Cortex of kidney (tissue), 1 donor: ENCODE results near the gene DYNLL1.
"Not testable (repeated sequence)": the region's sequence is repeated elsewhere in the genome, so short reads cannot be mapped to it uniquely, and the experiment has no call there.

Experiments
- DNase-seq: peaks from one replicate; lab custom pipeline; 2025; lab: John Stamatoyannopoulos, UW

DYNLL1 gene

DNA sequence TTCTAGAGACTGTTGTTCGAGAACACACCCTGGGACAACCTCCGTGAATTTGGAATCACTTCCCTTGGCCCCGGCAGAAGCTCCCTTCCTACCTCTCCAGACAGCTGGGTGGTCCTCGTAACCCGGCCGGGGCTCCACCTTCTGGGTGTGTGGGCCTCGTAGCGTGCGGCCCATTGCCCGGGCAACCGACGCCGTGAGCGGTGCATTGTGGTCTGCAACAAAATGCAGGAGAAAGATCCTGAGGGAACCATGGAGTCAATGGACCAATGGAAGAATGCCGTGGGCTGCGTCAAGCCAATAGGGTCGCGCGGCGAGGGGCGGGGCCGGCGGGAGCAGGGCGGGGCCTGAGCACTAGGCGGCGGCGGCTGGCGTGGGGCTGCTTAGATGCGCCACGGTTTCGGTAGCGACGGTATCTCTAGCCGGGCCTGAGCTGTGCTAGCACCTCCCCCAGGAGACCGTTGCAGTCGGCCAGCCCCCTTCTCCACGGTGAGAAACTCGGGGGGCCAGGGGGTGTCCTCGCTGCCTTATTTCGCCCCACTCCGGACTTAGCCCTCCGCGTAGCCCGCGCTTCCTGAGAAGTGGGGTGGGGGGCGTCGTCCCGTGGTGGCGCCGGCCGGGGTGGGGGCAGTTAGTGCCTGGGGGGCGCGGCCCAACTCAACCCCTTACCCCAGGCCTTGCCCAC, at the start of gene DYNLL1:
Gene DYNLL1, plus strand, starts transcription at position 383 of the 682 bp plus-strand sequence. CDS start 309 bp downstream, outside the sequence.
- peak; percentile 55 for DNase-seq

DNA sequence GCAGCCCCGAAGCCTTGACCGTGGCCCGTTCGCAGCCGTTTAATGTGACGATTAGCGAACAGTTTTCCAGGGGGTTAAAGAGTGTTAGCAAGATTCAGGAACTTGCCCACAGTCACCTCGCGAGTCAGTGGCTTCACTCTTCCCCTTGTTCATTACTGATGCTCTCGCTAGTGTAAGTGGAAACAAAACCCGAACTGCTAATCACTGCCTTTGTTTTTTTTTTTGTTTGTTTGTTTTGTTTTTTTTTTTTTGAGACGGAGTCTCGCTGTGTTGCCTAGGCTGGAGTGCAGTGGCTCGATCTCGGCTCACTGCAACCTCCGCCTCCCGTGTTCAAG, 49.1 kb upstream of the DYNLL1 start:
- DNase-seq, result not testable (repeated sequence)

GRCh38 chr12:120447992-120448391, 47.9 kb upstream of the DYNLL1 start:
- no peak for DNase-seq

DNA sequence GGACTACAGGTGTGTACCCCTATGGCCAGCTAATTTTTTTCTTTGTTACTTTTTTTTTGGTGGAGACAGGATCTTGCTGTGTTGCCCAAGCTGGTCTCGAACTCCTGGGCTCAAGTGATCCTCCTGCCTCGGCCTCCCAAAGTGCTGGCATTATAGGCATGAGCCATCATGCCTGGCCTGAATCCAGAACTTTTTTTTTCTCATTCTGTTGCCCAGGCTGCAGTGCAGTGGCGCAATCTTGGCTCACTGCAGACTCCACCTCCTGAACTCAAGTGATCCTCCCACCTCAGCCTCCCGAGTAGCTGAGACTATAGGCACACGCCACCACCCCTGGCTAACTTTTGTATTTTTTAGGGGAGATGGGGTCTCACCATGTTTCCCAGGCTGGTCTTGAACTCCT, 43.4 kb upstream of the DYNLL1 start:
- DNase-seq, result not testable (repeated sequence)

DNA sequence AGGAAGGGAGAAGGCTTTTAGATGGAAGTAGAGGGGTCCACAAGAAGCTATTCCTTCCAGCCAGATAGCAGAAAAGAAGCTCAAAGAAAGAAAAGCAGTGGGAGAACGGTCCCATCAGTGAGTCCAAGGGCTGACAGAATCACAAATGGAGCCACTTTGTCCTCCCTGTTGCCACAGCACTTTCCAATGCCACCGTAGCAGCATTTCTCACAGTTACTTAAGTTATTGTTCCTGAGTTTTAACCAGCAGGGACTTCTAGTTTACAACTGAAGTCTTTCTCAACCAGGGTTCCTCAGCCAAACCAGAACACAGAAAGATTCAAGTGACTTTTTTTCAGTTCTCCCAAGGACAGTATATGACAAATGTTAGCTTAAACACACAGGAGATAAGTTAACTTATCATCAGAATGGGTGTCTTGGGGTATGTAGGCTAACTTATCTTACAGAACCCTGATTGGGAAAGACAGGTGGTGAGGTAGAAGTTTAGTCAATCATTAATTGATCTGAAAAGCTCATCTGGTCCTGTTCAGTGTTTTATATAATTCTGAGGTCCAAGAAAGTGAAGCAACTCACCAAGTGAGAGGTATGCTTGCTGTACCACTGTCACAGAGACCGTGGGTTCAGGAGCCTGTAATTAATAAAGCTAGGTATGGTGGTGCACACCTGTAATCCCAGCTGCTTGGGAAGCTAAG, 42.7 kb upstream of the DYNLL1 start:
- DNase-seq, result no peak

DNA sequence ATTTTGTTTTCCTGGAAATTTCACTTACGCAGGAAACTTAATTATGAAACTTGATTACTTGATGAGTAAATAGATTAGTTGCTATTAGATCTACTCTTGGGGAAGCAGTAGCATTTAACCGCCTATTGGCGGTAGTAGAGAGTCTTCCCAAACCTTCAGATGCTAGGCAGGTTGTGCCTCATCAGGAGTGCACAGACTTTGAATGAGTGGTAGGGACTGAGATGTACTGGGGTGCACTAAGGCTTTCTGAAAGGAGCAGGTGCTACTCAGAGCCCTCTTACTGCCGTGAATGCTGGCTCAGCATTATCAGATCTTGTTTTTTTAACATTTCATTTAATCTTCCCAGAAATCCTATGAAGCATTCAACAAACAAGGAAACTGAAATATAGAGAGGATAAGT, 41.9 kb upstream of the DYNLL1 start:
- no peak for DNase-seq

GRCh38 chr12:120455302-120455701, 40.6 kb upstream of the DYNLL1 start:
- no peak for DNase-seq

GRCh38 chr12:120457133-120457532, 38.8 kb upstream of the DYNLL1 start:
- no peak for DNase-seq

DNA sequence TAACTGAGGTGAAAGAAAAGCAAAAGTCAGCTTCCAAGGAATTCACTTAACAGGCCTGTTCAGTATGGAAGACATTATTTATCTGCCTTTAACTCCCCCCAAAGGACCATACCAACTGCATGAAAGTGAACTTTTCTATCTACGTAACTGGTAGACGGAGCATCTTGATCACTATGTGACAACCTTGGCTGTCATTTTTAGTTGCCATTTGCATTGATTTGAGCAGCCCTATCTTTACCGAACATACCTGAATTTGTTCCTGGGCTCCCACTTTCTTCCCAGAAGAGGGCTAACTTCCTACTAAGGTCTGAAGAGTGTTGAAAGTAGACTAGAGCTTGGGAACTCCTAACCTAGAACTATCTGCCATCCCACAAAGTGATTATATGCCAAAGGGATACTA, 35.8 kb upstream of the DYNLL1 start:
- no peak for DNase-seq

DNA sequence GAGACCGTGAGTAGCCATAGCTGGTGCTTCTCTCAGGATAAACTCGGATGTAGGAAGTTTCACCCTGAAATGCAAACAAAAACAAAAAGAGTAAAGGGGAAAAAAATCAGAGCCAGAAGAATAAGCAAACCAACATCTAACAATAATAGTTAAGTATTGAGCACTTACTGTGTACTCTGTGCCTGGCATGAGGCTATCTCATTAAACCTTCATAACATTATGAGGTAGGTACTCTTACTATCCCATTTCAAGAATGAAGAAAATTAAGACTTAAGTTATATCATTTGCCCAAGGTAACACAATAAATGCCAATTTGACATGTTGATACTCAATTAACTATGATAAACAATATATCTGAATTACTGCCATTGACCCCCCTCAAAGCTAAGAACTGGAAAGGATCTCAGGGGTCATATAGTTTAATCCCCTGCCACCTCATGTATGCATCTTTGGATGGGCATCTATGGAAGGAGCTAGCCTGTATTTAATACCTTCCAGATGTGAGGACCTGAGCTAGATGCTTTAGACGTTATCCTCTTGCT, 33.7 kb upstream of the DYNLL1 start:
- no peak for DNase-seq

GRCh38 chr12:120463712-120464111, 32.2 kb upstream of the DYNLL1 start:
- no peak for DNase-seq

GRCh38 chr12:120465756-120466155, 30.2 kb upstream of the DYNLL1 start:
- no peak for DNase-seq

- no peak for DNase-seq
Measured at GRCh38 chr12:120466560-120467315, 29.2 kb upstream of the DYNLL1 start.

GRCh38 chr12:120467439-120467838, 28.5 kb upstream of the DYNLL1 start:
- DNase-seq, result no peak

DNA sequence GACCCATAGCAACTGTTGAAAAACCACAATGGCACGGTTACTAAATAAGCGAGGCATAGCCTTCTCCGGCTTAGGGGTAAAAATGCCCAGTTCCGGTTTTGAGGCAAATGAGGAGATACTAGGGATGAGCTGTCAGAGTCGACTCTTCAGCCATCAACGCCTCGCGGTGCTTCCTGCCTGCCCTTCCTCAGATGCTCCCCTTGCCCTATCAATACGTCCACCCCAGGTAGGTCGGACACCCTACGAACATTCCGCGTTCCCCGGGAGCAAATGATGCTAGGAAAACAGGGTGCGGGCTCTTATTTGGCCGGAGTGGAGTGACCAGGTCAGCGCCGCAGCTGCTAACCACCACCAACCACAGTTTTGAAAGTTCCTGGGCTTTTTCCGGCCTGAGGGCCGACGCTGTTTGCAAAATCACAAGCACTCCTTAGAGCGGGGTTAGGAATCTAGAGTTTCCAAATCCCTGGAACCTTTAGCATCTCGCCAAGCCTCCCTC, 27.5 kb upstream of the DYNLL1 start:
- DNase-seq, result no peak

DNA sequence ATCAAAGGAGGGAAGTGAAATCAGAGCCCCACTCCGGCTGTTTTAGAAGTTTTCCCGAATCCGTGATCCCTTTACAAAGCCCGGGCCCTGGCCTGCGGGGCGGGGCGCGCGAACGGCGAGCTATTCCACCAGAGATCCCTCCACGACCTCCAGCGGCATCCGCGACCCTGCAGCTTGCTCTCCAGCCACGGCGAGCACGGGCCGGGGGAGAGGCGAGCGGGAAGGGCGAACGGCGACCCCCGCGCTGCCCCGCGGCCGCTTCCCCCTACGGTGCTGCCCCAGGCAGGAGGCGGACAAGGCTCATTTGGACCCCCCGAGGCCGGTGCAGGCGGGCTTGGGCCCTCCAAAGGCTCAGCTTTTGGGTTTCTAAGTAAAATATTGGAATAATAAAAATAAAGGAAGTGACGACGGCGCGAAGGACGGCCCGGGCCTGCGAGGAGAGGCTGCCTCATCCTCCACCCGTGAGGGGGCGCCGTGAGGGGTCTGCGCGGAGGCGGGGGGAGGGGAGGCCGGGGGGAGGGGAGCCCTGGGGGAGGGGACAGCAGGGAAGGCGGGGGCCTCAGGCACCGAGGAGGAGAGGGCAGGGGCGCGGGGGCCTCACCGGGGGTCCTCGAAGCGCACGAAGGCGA, 27.0 kb upstream of the DYNLL1 start:
- DNase-seq, result no peak

- DNase-seq, result peak; percentile 84
Measured at GRCh38 chr12:120469450-120470149, 26.3 kb upstream of the DYNLL1 start, which contains the start of gene SRSF9. SRSF9 (minus strand) TSS chr12:120469748; CDS start chr12:120469609, 139 bp downstream.

GRCh38 chr12:120470150-120470784, 25.6 kb upstream of the DYNLL1 start:
- no peak for DNase-seq

DNA sequence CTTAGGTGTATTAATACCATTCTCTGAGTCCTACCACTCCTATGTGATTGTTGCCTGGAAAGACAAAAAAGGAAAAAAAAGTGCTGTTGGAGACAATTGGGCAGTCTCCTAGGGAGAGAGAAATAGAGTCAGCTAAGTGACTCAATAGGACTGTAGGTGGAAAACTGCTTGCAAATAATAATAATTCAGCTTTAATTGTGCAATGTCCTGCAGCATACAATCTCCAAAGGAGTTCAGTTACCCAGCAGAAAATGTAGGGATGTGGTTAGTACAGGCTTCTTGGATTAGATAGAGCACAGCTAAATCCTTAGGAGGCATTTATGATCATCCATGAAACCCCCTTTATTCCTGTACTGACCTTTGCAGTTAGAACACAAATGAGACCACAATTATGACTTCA, 23.4 kb upstream of the DYNLL1 start:
- DNase-seq, result no peak

DNA sequence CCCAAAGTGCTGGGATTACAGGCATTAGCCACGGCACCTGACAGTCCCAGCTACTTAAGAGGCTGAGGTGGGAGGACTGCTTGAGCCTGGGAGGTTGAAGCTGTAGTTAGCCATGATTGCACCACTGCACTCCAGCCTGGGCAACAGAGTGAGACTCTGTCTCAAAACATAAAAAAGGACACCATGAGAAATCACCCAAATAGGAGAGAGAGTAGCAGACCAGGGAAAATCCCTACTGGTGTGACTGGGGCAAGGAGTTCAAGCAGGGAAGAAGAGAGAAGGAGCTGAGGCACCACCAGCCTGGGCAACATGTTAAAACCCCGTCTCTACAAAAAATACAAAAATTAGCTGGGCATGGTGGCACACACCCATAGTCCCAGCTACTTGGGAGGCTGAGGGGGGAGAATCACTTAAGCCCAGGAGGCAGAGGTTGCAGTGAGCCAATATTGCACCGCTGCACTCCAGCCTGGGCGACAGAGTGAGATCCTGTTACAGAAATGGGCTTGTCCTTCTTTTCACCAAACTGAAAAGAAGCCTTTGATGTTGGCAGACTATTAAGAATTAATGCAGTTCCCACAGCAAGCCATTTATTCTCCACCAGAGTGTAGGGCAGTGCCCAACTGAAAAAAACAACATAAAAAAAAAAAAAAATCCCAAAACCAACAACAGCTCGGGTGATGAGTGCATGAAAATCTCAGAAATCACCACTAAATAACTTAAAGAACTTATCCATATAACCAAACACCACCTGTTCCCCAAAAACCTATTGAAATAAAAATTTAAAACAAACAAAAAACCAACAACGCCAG, 21.9 kb upstream of the DYNLL1 start:
- no peak for DNase-seq
